K562 (cell line): ENCODE measurements around the gene DNAAF3. TPM values are rescaled to one million over a fixed set of nuclear protein-coding genes. Genes with fewer than 3 reads are reported as not detected.

Source experiments
- ARID3B ChIP-seq: fragments of 250-450 bp; sonication (Bioruptor Pico); IDR thresholded peaks from 2 replicates; pipeline ENCODE4 v1.4.0; 2020; ENCODE audit warnings: borderline replicate concordance
- CCNT2 ChIP-seq: IDR thresholded peaks from 2 replicates; pipeline ENCODE4 v1.6.1; 2011; ENCODE audit warnings: borderline replicate concordance, low read depth, mild to moderate bottlenecking, moderate library complexity, mixed read lengths, low read length; ENCODE audit not compliant: insufficient read length; ENCODE audit errors: extremely low read depth
- CSDE1 ChIP-seq, 2 experiments: fragments of 450-650 bp; IDR thresholded peaks; 2 replicates each; pipeline ENCODE4 v1.6.1; 2016; ENCODE audit warnings: mild to moderate bottlenecking in 1 of 2
- E2F3 ChIP-seq: fragments of 250-450 bp; sonication (Bioruptor Pico); IDR thresholded peaks from 2 replicates; pipeline ENCODE4 v1.4.0; 2020; ENCODE audit warnings: mild to moderate bottlenecking
- GTF2E2 ChIP-seq: fragments of 200-800 bp; sonication (Bioruptor generic); IDR thresholded peaks from 2 replicates; pipeline ENCODE4 v1.6.1; 2016; ENCODE audit warnings: missing genetic modification characterization, missing compliant biosample characterization
- HEY1 ChIP-seq: fragments of 250-450 bp; sonication (Bioruptor Pico); IDR thresholded peaks from 2 replicates; pipeline ENCODE4 v1.5.0; 2020; ENCODE audit warnings: mild to moderate bottlenecking, moderate library complexity, borderline replicate concordance
- HMGN3 ChIP-seq: IDR thresholded peaks from 2 replicates; pipeline ENCODE4 v1.6.1; 2011; ENCODE audit warnings: borderline replicate concordance, low read depth, mild to moderate bottlenecking, mixed read lengths, low read length; ENCODE audit not compliant: insufficient read length; ENCODE audit errors: extremely low read depth
- MAFG ChIP-seq: fragments of 450-650 bp; conservative IDR thresholded peaks from 2 replicates; pipeline ENCODE4 v1.6.1; 2016; ENCODE audit warnings: missing genetic modification characterization, missing compliant biosample characterization
- RERE ChIP-seq: sonication (generic); formaldehyde crosslinking; IDR thresholded peaks from 2 replicates; pipeline ENCODE4 v1.8.0; 2023; ENCODE audit warnings: missing genetic modification reagents, mild to moderate bottlenecking, borderline replicate concordance
- ZBTB33 ChIP-seq: sonication (generic); formaldehyde crosslinking; IDR thresholded peaks from 2 replicates; pipeline ENCODE4 v1.8.1; 2023; ENCODE audit warnings: mild to moderate bottlenecking, missing genetic modification reagents
- ZKSCAN3 ChIP-seq: fragments of 250-450 bp; sonication (Bioruptor Pico); IDR thresholded peaks from 2 replicates; pipeline ENCODE4 v1.4.0; 2020
- ZNF316 ChIP-seq: fragments of 450-650 bp; IDR thresholded peaks from 2 replicates; pipeline ENCODE4 v1.6.1; 2016
- ZNF639 ChIP-seq, 2 experiments: fragments of 200-800 bp in 1 of 2; sonication (Bioruptor generic) in 1 of 2; sonication (generic) in 1 of 2; formaldehyde crosslinking in 1 of 2; IDR thresholded peaks in 1 of 2; conservative IDR thresholded peaks in 1 of 2; 2 replicates each; pipeline versions ENCODE4 v1.5.0 to v1.6.1; 2016 to 2020; ENCODE audit warnings: missing compliant biosample characterization in 1 of 2, missing genetic modification characterization in 1 of 2, missing genetic modification reagents in 1 of 2
- ZNF76 ChIP-seq: fragments of 250-450 bp; sonication (Bioruptor Pico); IDR thresholded peaks from 2 replicates; pipeline ENCODE4 v1.4.0; 2020; ENCODE audit warnings: mild to moderate bottlenecking, moderate library complexity, borderline replicate concordance
- polyA plus RNA-seq, 8 experiments: library from polyadenylated mRNA; depleted of rRNA in 4 of 8; stranded (reverse) in 5 of 8; unstranded in 3 of 8; fragments of >200 nt; fragmentation: Nextera tagmentation in 2 of 8; fragmentation: Illumina TruSeq in 1 of 8; extraction: Ambion mirVana in 2 of 8; extraction: Trizol in 1 of 8; gene quantifications; 2 replicates each; pipeline versions ENCODE4 v1.2.1 to v1.2.3, GENCODE V29; 2011 to 2014; ENCODE audit warnings: inconsistent platforms in 1 of 8, missing spikeins in 1 of 8
- total RNA-seq, 7 experiments: library from RNA; depleted of rRNA in 6 of 7; stranded (reverse); fragments of >200 nt in 6 of 7; fragmentation: Illumina TruSeq in 2 of 7; extraction: Trizol in 2 of 7; gene quantifications; 2 replicates each; pipeline versions ENCODE4 v1.2.1 to v1.2.3, GENCODE V29; 2011 to 2021; ENCODE audit warnings: low replicate concordance in 1 of 7

DNAAF3 gene
- total and polyA plus RNA-seq, 9 of the 15 experiments (the other 6 are each of a cell fraction or from before 2014, with no cell fraction given): 21.6 to 61.5 (median 43.0) TPM

- TF ChIP-seq ARID3B (CRISPR knock-in tag) (no peak), HEY1 (no peak), ZKSCAN3 (no peak), CSDE1 (IDR thresholded peaks at IDR 0.05) (no peak), CCNT2 (peak; percentile 72), HMGN3 (peak; percentile 93), RERE (no peak), MAFG (tag) (no peak), ZNF76 (no peak), GTF2E2 (tag) (no peak), ZNF316 (no peak), E2F3 (no peak), ZBTB33 (CRISPR knock-in tag) (peak; percentile 78), ZNF639 (CRISPR knock-in tag; conservative IDR thresholded peaks at IDR 0.05 in 1 of 2, IDR thresholded peaks at IDR 0.05 in 1 of 2) (no peak)
These were observed 6.1 kb downstream of the DNAAF3 start (continued) for GRCh38 chr19:55160128-55160985.
